NCI-H1694 (cell line): ENCODE measurements around the gene SORCS2.
"Not testable (repeated sequence)": the region's sequence is repeated elsewhere in the genome, so short reads cannot be mapped to it uniquely, and the experiment has no call there.

ENCODE experiments used
- DNase-seq: peaks from one replicate; lab custom pipeline; 2025; lab: John Stamatoyannopoulos, UW

SORCS2 gene

DNA sequence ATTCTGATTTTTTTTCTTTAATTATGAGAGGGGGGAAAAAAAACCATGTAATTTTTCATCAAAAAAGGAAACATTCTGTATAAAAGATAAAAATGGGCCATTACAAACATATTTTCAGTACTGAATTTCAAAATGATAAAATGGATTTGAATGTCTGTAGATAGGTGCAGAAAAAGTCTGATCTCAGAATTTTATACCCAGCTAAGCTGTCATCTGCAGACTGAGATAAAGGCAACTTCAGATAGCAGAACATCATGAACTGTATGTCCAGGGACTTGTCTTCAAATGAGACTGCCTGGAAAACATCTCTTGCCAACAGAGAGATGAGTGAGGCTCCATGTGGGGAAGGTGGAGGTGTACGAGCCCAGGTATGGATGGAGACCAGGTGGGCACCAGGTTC, 360.9 kb downstream of the SORCS2 start:
- no peak for DNase-seq

DNA sequence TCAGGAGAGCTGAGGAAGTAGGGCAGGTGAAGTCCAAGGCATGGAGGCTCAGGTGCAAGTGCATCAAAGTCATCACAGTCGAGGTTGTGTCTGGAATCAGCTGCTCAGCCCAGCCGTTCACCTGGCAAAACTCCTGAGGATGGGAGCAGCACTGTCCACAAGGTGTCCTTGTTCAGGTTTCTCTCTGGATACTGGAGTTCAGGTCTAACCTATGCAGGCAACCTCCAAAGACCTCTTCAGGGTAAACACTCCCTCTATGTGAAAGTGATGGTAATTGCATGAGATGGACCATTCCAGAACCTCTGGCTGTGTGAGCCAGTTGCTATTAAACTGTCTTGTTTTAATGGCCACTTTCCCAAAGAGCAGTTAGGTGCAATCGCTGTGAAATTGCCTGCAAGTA, 362.6 kb downstream of the SORCS2 start:
- no peak for DNase-seq

DNA sequence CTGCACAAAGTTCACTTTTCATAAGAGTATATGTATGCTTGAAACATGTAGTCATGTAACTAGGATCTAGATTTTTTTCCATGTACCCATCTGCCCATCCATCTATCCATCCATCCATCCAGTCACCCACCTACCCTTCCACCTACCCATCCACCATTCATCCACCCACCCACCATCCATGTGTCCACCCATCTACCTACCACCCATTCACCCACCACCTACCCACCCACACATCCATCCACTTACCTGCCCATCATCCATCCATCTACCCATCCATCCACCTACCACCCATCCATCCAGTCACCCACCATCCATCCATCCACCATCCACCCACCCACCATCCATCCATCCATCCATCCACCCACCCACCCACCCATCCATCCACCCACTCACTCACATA, 364.2 kb downstream of the SORCS2 start:
- DNase-seq = no peak

DNA sequence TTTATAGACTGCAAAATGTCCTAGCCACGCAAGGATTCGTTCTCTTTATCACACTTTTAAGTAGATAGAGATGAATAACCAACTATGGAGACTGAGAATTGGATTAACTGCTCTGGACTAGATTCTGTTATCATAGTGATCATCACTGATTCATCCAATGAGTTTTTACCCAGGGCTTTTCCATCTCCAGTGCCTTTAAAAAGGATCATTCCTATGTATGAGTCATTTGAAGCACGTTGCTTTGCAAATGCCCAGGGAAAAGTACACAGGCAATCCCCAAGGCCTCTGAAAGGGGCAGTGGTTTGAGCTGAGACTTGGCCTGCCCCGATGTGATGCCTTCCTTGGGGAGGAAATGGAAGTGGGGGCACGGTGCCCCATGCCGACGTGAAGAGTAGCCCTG, 365.1 kb downstream of the SORCS2 start:
- no peak for DNase-seq

DNA sequence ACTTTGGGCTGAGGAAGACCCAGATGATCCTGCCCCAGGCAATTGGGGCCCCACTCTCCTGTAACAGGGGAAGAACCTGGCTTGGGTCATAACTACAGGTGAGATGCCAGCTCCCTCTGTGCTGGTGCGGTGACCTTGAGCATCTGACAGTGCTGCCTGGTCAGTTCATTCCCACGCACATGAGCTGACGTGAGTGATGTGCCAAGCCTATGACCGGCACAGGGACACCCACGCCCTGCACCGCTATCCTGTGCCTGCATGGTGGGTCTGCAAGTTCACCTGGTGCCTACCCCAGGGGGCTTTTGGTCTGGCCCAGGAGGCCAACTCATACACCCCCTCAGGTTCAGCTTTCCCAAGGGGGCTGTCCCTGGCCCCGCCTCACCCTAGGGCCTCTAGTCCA, 366.1 kb downstream of the SORCS2 start:
- DNase-seq = no peak

DNA sequence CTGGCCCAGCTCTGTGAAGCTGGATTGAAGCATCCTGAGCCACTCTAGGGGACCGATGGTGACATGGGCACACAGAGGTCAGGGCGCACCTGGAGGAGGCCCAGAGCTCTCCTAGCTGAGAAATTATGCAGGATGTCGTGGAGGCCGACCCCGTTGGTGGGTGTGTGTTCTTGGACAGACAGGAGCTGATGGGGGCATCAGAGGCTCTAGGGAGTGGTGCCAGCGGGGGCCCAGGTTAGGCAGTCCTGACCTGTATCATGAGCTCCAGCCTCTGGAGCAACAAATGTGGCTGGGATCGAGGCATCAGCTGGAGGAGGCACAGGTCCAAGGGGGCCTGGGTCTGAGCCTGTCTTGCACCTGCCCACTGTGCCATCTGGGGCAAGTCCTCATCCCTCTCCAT, 367.0 kb downstream of the SORCS2 start:
- DNase-seq = no peak

DNA sequence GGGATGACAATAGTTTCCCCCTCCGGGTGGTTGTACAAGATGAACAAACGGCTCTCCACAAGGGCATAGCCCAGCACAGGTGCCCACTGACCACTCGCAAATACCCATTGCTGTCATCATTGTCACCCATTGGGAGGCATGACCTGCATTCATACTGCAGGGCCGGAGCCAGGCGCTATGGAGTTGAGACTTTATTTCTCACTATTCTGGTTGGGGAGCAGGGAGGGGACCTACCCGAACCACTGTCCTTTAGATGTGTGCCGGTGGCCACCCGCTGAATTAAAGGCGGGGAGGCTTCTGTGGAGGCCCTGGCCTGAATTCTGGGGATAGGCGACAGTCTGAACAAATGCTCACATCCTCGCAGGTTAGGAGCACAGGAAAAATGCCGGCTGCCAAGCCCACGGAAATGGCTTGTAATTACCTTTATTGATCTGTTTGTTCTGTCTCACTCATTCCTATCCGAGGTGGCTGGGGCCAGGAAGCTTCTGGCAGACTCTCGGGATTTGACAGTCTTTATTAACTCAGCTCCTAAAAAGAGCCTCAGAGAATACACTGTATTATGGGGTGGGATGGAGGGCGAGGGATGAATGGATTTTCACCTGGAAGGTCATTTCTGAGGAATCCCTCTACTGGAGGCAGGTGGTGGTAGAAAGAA, 367.5 kb downstream of the SORCS2 start:
- no peak for DNase-seq

DNA sequence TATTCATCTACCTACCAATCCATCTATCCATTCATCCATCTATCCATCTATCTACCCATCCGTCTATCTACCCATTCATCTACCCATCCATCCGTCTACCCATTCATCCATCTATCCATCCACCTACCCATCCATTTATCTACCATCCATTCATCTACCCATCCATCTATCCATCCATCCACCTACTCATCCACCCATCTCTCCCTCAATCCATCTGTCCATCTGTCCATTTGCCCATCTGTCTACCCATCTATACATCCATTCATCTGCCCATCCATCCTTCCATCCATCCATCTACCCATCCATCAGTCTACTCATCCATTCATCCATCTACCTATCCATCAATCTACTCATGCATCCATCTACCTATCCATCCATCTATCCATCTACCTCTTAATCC, 369.2 kb downstream of the SORCS2 start:
- no peak for DNase-seq

DNA sequence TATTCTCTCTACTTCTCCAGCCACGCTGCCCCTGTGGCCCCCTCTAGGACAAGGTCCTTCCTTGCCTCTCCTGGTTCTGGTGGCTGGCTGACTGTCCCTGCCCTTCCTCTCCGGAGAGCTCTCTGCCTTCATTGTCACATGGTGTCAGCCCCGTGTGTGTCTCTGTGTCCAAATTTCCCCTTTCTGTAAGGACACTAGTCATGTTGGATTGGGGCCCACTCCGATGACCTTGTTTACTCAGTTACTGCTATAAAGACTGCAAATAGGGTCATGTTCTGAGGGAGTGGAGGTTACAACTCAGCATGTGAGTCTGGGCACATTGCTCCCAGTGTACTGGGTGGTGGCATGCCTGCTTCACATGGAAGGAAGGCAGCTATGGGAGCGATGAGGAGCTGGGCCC, 371.9 kb downstream of the SORCS2 start:
- no peak for DNase-seq

DNA sequence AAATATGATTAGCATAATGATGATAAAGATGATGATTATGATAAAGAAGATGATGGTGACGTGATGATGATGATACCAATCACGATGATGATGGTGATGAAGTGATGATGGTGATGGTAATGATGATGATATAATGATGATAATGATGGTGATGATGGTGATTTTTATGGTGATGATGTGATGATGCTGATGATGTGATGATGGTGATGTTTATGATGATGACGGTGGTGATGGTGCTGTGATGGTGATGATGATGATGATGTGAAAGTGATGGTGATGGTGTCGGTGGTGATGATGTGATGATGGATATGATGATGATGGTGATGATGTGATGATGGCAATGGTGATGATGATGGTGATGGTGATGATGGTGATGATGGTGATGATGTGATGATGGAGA, 373.1 kb downstream of the SORCS2 start:
- no peak for DNase-seq

DNA sequence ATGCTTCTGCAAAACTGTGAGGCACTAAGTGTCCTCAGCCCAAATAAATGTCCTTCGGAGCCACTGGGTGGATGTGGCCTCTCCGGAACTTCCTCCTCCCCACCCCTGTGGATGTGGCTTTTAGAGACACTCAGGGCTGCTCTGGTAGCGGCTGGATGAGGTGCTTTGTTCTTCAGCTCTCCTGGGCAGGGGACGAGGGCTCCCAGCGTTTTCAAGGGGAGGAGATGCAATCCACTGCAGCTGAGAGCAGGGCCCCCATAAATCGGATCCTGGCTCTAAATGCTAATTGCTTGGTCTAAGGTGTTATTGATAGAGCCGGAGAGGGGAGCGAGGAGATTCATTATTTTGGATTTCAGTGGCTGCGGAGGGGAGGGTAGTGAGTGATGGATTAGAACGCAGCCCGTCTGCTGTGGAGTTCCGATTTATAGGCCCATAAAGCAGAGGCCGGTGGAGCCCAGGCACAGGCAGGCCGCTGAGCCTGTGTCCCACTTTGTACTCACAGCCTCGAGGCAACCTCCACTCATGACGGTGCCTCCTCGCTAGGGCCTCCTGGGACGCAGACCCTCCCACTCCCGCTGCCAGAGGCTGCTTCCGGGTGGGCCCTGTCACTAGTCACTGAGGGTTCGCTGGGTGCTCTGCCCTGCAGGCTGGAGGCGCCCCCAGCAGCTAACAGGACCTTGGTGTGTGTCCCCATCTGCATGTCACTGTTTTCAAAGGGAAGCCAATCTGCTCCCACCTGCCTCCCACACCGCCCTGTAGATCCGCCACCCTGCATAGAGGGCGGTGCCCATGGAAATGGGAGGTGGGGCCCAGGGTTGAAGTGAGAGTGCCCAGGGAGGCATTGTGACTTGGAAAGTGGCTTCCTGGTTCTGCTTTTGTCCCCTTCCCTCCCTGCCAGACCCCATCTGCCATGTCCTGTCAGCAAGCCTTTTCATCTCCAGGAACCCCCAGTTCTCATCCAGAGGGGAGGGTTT, 377.8 kb downstream of the SORCS2 start:
- no peak for DNase-seq

DNA sequence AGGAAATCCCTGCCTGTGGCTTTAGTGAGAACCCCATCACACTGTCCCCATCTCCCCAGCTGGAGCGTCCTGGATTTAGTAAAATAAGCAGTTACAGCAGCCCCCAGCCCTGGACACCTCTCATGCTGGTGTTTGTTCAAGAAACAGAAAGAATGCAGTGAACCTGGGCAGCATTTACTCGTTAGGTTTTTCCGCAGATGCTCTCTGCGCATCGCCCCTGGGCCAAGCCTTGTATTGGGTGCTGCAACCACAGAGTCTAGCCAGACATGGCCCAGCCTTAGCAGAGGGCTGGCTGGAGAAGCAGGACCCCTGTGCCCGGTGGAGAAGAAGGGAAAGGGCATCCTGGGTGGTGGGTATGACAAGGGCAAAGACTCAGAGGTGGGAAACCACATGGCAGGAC, 378.7 kb downstream of the SORCS2 start:
- no peak for DNase-seq

DNA sequence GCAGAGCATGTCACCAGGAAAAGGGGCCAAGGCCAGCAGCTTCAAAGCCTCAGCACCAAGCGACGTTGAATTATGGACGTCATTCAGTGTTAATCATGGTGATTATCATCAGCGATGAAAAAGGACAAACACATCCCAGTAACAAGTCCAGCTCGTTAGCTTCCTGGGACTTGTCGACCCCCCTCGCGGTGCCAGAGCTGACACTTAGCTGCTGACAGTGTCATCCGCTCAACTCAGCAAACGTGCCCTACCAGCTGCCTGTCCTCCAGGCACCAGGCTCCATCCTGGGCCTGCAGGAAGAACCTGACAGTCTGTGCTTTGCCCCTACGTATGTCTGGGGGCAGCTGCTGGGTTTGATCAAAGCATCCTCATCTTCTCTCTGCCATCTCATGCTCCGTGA, 379.4 kb downstream of the SORCS2 start:
- DNase-seq = no peak

DNA sequence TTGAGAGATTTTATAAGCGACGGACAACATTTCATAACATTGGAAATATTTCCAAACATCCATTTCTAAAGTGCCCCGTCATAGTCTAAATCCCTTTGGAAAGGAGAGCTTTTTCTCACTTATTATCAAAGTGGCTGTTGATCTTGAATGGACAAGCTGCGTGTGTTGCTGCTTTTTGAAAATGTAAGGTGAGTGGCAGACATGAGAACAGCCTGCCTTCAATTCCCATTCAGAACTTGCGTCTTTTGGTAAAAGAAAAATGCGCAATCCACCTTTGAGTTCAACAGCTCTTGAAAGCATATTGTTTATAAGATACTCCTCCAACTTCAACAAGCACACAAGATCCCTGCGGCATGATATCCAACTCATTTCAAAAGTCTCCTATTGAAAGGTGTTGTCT, 380.6 kb downstream of the SORCS2 start:
- DNase-seq = no peak

DNA sequence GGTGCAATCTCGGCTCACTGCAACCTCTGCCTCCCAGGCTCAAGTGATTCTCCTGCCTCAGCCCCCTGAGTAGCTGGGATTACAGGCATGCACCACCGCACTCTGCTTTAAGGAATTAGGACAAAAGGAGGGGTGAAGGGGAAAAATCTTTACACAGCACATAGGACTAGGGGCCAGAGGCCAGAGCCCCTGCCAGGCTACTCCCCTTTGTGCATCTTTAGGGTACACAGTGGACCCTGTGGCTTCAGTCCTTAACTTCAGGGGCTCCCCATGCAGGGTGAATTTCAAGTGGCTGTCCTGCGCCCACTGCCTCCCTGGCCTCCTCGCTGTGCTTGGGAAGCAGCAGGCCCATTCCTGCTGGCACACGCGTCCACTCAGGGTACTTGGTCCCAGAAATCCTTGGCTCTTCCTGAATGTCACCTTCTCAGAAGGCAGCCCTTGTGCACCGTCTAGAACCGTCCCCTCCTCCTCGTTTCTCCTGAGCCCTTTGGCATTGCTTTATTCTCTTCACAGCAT, 381.3 kb downstream of the SORCS2 start:
- DNase-seq = no peak

DNA sequence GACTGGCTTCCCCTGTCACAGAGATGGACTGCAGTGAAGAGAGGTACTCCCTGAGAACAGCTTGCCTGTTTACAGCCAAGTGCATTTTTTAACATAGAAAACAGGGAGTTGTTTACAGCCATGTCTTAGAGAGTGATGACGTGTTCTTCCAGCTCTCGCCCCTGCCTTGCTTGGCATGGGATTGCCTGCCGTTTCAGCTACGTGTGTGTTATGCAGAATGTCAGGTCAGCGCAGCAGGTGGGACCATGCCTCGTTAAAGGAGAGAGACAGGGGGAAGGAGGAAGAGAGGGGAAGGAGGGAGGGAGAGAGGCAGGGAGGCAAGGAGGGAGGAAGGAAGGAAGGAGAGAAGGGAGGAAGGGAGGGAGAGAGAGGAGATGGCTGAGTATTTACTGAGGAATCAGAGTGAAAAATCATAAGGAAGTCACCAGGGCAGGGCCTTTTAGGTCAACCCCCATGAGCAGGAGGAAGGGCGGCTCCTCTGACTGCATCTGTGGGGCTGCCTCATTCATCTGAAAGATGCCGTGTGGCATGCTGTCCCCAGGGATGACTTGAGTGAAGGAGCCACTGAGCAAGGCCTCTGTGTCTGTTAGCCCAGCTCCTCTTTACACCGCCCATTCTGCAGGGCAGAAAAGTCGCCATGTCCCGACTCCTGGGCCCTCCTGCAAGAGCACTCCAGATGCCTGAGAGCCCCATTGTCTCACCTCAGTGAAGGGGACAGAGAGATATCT, 382.1 kb downstream of the SORCS2 start:
- no peak for DNase-seq

DNA sequence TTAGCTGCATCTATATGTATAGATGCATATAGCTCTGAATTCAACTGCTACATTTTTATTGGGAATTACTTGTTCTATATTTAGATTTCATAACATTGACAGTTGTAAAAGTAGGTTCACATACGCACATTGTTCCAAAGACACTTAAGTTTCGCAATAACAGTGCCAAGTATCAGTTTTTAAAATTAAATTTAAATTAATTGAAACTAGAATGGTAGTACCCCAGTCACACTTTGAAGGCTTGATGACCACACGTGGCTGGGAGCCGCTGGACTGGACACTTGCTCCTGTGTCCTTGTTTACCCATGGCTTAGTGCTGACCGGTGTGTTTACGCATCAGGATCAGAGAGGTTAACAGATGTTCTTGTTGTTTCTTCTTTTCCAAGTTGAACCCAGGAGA, 383.1 kb downstream of the SORCS2 start:
- no peak for DNase-seq

DNA sequence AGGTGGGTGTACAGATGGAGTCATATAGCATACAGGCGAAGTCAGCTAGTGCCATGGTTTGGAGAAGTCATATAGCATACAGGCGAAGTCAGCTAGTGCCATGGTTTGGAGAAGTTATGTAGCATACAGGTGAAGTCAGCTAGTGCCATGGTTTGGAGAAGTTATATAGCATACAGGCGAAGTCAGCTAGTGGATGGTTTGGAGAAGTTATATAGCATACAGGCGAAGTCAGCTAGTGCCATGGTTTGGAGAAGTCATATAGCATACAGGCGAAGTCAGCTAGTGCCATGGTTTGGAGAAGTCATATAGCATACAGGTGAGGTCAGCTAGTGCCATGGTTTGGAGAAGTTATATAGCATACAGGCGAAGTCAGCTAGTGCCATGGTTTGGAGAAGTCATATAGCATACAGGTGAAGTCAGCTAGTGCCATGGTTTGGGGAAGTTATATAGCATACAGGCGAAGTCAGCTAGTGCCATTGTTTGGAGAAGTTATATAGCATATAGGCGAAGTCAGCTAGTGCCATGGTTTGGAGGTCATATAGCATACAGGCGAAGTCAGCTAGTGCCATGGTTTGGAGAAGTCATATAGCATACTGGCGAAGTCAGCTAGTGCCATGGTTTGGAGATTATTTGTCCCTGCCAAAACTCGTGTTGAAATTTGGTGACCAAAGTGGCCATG, 385.2 kb downstream of the SORCS2 start:
- DNase-seq = not testable (repeated sequence)

DNA sequence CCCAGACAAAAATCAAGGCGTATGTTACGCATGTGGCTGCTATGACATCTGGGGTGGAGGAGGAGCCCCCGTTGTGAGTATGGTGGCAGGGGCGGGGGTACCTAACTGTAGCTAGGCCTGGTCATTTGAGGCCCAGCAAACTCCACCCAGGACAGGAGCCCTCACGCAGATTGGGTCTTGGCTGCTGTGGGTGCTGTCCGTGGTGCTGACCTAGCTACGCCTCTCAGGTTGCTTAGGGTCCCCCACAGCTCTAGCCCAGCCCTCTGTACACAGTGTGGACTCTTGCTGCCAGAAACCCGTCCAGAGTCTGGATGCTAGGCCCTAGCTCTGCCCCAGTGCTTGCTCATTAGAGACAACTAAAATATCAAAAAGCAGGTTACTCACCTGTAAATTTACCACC, 389.1 kb downstream of the SORCS2 start:
- no peak for DNase-seq

DNA sequence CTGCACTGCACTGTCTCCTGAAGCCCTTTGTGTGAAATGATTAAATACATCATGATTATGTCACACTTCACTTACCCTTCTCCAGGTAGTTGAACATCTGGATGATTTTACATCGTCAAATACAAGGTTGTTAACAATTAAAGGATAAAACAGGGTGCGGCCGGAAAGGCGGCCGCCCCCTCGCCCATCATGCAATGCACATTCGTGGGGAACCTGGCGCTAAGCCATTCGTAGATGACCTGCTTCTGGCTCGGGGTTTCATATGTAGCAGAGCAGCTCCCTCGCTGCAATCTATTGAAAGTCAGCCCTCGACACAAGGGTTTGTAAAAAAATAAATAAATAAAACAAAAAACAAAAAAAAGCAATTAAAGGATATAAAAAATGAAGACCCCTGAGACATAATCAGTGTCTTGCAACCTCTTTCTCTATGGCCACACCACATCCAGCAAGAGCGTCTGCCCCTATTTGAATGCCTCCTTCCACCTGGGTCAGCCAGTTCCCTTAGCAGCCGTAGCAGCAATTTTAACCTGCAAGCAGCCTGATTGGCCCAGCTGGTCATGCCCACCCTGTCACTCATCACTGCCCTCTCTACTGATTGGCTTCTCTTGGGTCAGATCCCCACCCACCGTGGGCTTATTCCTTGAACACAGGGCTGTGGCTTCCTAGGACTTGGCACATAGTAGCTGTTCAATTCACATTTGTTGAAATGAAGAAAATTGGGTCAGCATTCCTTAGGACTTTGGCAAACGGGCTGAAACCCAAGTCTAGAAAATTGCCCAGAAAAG, 390.2 kb downstream of the SORCS2 start:
- DNase-seq = no peak

DNA sequence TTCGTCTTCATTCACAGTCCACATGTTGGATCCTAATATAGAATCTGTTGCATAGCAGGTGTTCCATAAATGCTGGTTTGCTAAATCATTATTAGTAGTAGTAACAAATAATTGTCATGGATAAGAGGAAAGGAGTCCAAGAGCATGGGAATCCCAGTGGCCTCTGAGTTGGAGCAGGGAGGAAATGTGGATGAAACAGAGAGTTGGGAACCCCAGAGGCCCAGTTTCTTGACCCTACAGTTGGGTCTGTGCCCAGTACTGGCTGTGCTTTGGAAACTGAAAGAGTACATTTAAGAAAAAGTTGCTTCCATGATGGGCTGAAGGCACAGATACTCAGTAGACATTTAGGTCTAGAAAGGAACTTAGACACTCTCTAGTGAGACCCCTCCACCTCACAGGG, 391.8 kb downstream of the SORCS2 start:
- no peak for DNase-seq
